ENCODE results near the gene OR8B3. TPM values are rescaled to one million over a fixed set of nuclear protein-coding genes. Genes with fewer than 3 reads are reported as not detected.

The OR8B3 gene
- total RNA-seq, 1 experiment from 2014 or later = not detected

GRCh38 chr11:124380585-124380984, 18.2 kb downstream of the OR8B3 start:
- no peaks in the 10 kb centered on the region for H3K36me3 ChIP-seq (ENCODE audit: low read depth)
- POLR2A ChIA-PET (ENCODE audit: unreplicated experiment) = no interaction called here
- no peaks in the 10 kb centered on the region for H3K9me3 ChIP-seq (ENCODE audit: insufficient read depth, low read depth)
- no peak overlapping the region for H3K27ac ChIP-seq
- H3K9me2 ChIP-seq (ENCODE audit: insufficient read depth) = no peaks in the 10 kb centered on the region
- H2AFZ ChIP-seq = no peak overlapping the region
- no peak for TF ChIP-seq CTCF (conservative IDR thresholded peaks at IDR 0.05)
- TF ChIP-seq EZH2 (IDR thresholded peaks at IDR 0.05; ENCODE audit: low read depth) = no peak
- no peak overlapping the region for H3K4me3 ChIP-seq
- intact Hi-C loops (cut with micrococcal nuclease; ENCODE audit: unreplicated experiment) = no loop called here
- no peaks in the 10 kb centered on the region for H4K20me1 ChIP-seq (ENCODE audit: insufficient read depth)
- H3K79me2 ChIP-seq (ENCODE audit: low read depth) = no peaks in the 10 kb centered on the region
- DNase-seq = no peak
- H3K4me1 ChIP-seq (replicated peaks; ENCODE audit: insufficient read depth) = no peaks in the 10 kb centered on the region
- CTCF ChIA-PET = no interaction called here
- no peak overlapping the region for H3K4me2 ChIP-seq
- no peaks in the 10 kb centered on the region for H3F3A ChIP-seq (ENCODE audit: insufficient read depth, low read depth)
- no TSS peak for BruUV-seq (replicated peaks)
- peaks cover 7% of the 10 kb centered on the region for H3K27me3 ChIP-seq (ENCODE audit: insufficient read depth, low read depth)

- Histone ChIP-seq H3K9me2 (ENCODE audit: insufficient read depth) (no peaks in the 10 kb centered on the region), H2AFZ (no peak overlapping the region), H3K4me3 (no peak overlapping the region), H3K9me3 (ENCODE audit: insufficient read depth, low read depth) (no peaks in the 10 kb centered on the region), H3K27ac (no peak overlapping the region), H3K4me1 (replicated peaks; ENCODE audit: insufficient read depth) (no peaks in the 10 kb centered on the region), H3K36me3 (ENCODE audit: low read depth) (no peaks in the 10 kb centered on the region), H3K4me2 (no peak overlapping the region), H3F3A (ENCODE audit: insufficient read depth, low read depth) (no peaks in the 10 kb centered on the region), H4K20me1 (ENCODE audit: insufficient read depth) (no peaks in the 10 kb centered on the region), H3K27me3 (ENCODE audit: insufficient read depth, low read depth) (peaks cover 13% of the 10 kb centered on the region), H3K79me2 (ENCODE audit: low read depth) (no peaks in the 10 kb centered on the region)
- intact Hi-C loops (cut with micrococcal nuclease; ENCODE audit: unreplicated experiment) = no loop called here
- no peak for DNase-seq
- no TSS peak for BruUV-seq (replicated peaks)
- ChIA-PET CTCF (no interaction called here), POLR2A (ENCODE audit: unreplicated experiment) (no interaction called here)
- no peak for TF ChIP-seq CTCF (conservative IDR thresholded peaks at IDR 0.05)
- TF ChIP-seq EZH2 (IDR thresholded peaks at IDR 0.05; ENCODE audit: low read depth) = no peak
These were observed 22.5 kb downstream of the OR8B3 start for GRCh38 chr11:124376280-124376679.

GRCh38 chr11:124359566-124359965, 39.3 kb downstream of the OR8B3 start:
- BruUV-seq (replicated peaks) = no TSS peak
- Histone ChIP-seq H3K27ac (no peak overlapping the region), H3K4me3 (no peak overlapping the region), H4K20me1 (ENCODE audit: insufficient read depth) (no peaks in the 10 kb centered on the region), H3K79me2 (ENCODE audit: low read depth) (no peaks in the 10 kb centered on the region), H3K9me3 (ENCODE audit: insufficient read depth, low read depth) (no peaks in the 10 kb centered on the region), H3K4me1 (replicated peaks; ENCODE audit: insufficient read depth) (no peaks in the 10 kb centered on the region), H3F3A (ENCODE audit: insufficient read depth, low read depth) (no peaks in the 10 kb centered on the region), H3K9me2 (ENCODE audit: insufficient read depth) (no peaks in the 10 kb centered on the region), H3K36me3 (ENCODE audit: low read depth) (no peaks in the 10 kb centered on the region), H3K27me3 (ENCODE audit: insufficient read depth, low read depth) (no peaks in the 10 kb centered on the region), H3K4me2 (no peak overlapping the region), H2AFZ (no peak overlapping the region)
- DNase-seq = no peak
- CTCF ChIA-PET = no interaction called here
- POLR2A ChIA-PET (ENCODE audit: unreplicated experiment) = no interaction called here
- intact Hi-C loops (cut with micrococcal nuclease; ENCODE audit: unreplicated experiment) = no loop called here
- no peak for TF ChIP-seq CTCF (conservative IDR thresholded peaks at IDR 0.05)
- TF ChIP-seq EZH2 (IDR thresholded peaks at IDR 0.05; ENCODE audit: low read depth) = no peak
